ENCODE data around the gene CIZ1.

The CIZ1 gene

DNA sequence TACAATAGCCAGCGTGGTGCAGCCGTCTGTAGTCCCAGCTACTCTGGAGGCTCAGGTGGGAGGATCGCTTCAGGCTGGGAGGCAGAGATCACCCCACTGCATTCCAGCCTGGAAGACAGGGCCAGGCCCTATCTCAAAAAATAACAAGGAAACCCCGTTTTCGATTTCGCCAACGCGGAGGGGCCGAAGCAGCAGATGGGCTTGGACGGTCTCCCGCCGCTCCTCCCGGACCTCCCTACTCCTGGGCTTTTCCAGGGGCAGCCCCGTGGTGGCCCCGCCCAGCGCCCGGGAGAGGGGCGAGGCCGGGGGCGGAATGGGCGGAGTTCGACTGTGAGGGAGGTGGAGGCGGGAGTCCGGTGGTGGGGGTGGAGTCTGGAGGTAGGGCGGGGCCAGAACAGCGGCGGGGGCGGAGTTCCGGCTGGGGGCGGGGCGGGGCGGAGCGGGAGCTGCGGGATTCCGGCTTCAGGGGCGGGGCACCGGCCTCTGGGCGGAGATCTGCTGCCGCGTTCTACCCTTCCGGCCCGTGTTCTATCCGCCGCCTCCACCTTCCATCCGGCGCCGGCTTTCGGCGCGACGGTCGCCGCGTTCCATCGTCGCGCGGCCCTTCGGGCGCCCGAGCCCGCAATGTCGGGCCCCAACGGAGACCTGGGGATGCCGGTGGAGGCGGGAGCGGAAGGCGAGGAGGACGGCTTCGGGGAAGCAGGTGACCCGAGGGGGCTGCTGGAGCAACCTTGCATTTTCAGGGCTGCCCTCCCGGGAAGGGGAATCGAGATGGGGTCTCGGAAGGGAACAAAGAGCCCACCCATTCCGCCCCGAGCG is 31.4 kb downstream of the CIZ1 start, which contains the start of gene BBLN:
Gene BBLN, plus strand, starts transcription at position 482 of the 819 bp plus-strand sequence. Its CDS starts 143 bp downstream, at position 625.
- peak; percentile 94 for DNase-seq

DNA sequence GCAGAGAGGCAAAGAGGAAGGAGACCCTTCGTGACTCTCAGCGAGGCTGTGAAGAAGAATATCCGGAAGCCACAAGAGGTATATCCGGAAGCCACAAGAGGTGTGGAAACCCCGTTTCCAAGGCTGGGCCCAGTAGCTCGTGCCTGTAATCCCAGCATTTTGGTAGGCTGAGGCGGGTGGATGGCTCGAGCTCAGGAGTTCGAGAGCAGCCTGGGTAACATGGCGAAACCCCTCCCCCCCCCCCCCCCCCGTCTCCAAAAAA is 31.9 kb downstream of the CIZ1 start:
- DNase-seq: no peak

DNA sequence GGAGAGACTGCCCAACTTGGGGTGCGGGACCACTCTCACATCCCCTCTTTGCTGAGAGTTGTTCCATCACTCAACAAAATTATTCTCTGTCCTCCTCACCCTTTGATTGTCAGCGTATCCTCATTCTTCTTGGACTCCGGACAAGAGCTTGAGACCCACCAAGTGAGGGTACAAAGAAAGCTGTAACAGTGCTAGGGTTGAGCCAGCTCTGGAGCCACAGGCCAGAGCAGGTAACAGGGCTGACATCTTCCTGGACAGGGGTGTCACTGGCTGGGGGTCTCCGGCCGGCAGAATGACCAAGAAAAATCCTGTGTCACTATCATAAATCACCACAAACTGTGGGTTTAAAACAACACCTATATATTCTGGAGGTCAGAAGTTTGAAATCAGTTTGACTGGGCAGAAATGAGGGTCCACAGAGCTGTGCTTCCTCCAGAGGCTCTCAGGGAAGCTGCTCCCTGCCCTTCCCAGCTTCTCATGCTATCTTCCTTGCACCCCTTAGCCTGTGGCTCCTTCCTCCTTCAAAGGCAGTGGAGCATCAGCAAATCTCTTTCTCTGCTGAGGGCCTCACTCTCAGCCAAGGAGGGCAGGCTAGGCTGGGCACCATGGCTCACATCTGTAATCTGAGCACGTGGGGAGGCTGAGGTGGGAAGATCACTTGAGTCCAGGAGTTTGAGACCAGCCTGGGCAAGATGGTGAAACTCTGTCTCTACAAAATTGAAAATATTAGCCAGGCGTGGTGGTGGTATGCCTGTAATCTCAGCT is 35.5 kb downstream of the CIZ1 start:
- no peak for DNase-seq

DNA sequence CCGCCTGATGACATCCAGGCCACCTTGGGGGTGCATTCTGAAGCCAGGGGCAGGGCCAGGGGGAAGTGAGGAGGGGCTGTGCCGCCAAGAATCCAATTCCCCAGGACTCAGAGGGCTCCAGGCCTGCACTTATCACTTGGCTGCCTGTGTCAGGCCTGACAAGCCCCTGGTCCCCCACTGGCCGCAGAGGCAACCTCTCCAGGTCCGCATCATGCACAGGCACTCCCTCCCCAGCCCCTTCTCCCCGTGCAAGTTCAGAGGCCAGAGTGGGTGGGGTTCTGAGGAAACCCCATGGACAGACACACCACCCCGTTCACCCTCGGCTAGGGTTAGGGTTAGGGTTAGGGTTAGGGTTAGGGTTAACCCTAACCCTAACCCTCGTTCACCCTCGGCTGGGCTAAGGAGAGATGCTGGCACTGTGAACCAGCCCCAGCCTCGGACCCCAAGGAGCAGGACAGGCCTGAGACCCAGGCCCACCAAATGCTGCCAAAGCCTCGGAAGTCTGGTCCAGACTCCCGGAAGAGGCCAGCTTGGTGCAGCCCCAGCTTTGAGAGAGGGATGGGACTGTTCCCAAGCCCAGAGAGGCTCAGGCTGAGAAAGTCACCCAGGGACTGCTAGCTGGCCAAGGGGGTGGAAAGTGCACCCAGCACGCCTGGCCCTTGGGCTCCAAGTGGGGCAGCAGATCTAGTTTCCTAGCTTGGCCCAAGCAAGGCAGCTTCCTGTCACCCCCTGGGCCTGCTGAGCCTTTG is 37.3 kb downstream of the CIZ1 start:
- no peak for DNase-seq

DNA sequence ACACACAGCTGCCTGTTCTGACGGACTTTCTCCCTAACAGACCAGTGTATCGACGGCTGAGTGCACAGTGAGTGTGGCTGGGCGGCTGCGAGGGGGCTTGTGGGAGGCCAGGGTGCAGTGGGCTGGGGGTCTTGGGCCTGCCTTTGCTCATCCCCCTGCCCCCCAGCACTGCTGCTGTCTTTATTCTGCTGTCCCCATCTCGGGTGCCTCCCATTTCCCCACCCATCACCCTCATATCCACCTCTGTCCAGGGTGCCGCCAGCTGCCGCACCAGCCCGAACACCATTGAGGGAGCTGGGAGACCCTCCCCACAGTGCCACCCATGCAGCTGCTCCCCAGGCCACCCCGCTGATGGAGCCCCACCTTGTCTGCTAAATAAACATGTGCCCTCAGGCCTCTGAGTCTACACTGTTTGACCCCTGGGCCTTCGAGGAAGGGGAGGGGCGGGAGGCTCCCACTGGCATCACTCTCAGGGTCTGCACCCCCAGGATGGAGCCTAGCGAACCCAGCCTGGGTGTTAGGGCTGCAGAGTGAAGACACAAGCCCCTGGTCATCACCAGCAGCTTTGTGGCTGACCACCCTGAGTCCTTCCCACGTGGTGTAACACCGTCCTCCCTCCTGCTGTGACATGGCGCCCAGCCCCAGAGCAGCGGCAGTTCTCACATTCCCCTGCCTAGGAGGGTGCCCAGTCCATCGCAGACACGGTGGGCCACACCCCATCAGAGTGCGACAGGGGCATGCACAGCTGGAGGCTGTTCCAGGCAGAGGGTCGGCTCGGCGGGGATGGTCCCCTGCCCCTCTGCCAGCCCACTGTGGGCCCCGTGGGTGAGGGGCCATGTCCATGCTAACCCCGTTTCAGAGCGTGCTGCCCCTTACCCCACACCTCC is 38.1 kb downstream of the CIZ1 start:
- DNase-seq: no peak

DNA sequence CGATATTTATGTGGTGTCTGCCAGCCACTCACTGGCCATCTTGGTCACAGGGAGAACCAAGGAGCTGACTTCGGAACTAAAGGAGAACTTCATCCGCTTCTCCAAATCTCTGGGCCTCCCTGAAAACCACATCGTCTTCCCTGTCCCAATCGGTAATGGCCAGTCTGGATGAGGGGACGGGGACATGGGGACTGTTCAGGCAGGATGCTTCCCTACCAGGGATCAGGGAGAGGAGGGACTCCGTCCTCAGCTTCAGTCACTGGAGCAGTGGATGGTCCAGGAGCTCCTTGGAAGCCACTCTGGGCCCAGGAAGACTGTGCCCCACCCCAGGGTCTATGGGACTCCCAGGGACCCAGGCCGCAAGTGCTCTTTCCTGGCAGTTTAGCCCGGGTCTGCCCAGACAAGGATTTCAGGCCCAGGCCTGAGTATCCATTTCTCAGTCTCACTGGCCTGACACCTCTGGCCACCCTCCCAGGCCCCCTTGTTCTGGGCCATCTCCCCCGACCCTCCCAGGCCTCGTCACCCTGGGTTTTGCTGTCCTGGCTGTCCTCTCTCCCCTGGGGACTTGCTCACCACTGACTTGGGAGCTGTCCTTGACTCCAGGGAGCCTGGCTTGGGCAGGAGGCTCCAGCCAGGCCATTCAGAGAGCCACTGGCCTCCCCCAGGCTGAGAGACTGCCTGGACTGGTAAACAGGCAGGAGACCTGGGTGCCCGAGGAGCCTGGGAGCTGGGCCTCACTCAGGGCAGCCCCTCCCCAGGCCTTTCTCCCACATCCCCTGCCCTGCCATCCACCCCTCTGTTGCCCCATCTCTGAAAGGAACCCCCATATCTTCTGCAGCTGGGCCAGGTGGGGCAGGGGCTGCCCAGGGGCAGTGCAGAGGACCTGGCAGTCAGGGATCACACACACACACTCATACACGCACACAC is 39.0 kb downstream of the CIZ1 start:
- no peak for DNase-seq

DNA sequence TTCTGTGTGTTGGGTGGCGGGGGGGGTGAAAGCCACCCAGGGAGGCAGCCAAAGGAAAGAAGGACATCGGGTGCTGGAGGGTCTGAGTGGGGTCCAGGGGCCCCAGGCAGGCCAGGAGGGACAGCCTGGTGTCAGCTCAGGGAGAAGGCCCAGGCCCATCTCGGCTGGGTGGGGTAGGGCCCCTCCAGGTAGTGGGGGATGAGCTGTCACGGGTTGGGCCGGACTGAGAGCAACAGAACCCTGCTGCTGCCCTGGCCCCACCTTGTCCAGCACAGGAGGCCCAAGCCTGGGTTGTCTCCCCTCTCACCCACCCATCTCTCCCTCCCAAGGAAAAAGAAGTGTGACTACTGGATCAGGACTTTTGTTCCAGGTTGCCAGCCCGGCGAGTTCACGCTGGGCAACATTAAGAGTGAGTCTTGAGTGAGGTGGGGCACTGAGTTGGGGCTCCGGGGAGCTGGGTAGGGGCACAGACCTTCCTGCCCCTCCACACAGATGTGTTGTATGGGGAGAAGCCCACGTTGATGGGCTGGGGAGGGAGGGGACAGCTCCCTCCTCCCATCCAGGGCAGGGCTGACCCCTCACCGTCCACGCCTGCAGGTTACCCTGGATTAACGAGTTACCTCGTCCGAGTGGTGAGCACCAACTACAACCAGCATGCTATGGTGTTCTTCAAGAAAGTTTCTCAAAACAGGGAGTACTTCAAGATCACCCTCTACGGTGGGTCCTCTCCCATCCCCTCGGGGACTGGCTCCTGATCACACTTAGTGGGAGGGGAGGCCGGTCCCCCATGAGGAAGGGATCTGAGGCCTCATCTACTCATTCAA is 39.9 kb downstream of the CIZ1 start:
- no peak for DNase-seq

DNA sequence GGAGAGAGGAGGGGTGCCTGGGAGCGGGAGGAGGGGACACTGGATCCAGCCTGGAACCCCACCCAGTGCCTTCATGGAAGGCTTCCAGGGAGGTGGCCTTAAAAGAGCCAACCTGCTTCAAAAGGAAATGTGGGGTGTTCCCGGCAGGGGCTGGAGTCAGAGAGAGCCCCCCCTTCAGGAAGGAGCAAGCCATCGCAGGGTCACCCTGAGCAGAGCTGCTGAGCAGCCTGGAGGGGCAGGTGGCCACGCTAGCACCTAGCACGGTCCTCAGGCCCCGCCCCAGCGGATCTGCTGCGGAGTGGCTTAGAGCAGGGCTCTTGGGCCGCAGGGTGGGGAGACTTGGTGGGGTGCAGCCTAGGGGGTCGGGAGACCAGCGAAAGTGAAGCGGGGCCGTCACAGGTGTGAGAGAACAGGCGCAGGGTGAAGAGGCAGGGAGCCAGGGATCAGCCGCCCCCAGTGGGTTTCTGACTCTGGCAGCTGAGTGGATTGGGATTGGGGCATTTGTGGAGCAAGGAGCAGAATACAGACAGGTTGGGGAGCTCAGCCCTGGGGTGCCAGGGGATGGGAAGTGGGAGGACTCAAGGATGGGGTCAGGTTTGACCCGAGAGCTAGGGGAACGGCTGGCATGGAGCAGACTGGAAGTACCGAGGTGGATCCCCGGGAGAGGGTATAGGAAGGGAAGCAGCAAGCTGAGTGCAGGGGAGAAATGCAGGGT is 40.6 kb downstream of the CIZ1 start:
- DNase-seq: no peak

DNA sequence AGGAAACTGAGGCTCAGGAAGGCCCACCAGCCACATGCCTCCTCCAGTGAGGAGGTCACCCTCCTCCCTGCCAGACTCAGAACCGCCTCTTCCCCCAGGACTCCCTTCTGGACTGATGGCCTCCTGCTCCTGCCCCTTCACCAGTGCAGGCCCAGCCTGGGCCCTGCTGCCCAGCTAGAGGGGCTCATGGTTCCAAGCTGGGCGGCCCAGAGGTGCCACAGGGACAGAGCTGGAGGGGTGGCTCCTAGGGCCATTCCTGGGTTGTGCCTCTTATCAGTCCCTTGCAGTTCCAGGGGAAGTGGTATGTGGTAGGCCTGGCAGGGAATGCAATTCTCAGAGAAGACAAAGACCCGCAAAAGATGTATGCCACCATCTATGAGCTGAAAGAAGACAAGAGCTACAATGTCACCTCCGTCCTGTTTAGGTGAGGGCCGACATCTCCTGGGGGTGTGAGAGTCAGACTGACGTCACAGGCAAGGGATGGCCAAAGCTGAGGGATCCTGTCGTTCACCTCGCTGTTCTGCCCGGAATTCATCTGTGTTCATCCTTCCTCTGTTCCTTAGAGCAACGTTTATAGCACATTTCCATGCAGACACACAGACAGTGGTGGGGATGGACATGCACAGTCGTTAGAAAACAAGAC is 41.3 kb downstream of the CIZ1 start:
- DNase-seq: no peak

DNA sequence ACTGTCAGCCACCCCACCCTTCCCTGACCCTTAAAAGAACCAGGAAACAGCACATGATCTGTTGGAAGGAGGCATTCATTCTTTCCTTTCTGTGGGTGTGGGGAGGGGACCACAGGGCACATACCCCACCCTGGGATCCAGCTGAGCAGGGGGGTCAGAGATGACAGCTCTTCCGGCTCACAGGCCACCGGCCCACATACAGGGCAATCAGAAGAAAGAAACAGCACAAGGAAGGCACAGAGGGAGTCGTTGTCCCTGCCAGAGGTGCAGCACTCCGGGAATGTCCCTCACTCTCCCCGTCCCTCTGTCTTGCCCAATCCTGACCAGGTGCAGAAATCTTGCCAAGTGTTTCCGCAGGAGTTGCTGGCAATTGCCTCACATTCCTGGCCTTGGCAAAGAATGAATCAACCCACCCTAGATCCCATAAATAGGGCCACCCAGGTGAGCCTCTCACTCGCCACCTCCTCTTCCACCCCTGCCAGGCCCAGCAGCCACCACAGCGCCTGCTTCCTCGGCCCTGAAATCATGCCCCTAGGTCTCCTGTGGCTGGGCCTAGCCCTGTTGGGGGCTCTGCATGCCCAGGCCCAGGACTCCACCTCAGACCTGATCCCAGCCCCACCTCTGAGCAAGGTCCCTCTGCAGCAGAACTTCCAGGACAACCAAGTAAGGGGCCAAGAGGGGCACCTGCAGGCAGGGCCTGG is 42.2 kb downstream of the CIZ1 start, which contains the start of gene LCN2:
Gene LCN2, plus strand, starts transcription at position 453 of the 701 bp plus-strand sequence. Its CDS starts 73 bp downstream, at position 526.
- no peak for DNase-seq

DNA sequence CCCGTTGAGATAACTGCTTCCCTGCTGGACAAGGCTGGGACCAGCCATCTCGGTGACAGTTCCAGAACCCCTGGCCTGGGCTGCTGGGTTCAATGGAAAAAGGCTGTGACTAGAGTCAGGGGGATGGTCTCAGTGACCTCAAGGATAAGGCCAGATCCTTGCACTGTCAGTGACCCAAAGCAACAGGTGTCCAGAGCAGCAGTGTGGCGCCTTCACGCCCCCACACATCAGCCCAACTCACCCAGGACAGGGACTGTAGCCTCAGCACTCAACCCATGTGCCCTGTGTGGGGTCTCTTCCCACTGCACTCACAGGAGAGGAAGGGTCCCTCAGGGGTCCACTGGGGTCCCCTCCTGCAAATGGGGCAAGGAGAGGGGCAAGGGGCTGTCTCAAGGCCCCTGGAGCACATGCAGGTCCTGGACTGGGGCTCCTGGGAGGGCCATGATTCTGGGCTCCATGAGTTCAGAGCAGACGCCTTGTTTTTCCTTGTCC is 42.8 kb downstream of the CIZ1 start:
- no peak for DNase-seq

DNA sequence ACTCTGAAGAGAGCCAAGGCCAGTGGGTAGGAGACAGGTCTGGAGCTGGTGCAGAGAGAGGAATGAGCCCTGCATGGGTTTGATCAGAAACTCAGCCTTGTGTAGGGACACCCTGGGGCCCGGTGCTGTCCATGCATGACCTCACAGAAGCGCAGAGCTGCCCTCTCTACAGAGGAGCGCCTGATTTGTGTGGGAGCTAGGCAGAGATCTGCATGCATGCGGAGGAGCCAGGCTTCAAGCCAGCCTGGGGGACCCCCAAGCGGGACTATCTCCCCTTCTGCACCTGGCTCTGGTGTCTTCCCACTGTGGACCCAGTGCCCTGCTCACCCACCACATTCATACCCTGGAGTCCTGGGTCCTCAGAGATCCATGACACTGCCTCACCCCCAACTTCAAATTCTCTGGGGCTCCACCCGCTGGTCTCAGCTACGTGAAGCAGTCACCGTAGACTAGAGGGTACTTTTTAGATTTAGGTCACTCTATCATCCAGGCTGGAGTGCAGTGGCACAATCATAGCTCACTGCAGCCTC is 44.7 kb downstream of the CIZ1 start:
- no peak for DNase-seq

DNA sequence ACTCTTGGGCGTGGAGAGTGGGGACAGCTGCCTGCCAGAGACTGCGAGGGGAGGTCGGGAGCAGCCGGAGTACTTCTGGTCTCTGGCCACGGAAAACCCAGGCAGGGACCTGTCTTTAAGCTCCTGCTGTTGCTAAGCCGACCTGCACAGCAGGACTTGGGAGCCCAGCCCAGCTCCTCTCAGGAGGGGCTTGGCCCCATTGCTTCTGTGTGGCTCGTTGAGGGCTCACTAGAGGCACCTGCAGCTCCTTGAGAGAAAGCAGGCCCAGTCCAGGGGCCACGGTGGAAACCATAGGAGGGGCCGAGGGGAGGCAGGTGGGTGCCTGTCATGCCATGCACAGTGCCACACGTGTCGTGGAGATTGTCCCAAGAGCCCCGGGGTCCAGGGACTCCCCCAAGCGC is 45.4 kb downstream of the CIZ1 start:
- DNase-seq: no peak

DNA sequence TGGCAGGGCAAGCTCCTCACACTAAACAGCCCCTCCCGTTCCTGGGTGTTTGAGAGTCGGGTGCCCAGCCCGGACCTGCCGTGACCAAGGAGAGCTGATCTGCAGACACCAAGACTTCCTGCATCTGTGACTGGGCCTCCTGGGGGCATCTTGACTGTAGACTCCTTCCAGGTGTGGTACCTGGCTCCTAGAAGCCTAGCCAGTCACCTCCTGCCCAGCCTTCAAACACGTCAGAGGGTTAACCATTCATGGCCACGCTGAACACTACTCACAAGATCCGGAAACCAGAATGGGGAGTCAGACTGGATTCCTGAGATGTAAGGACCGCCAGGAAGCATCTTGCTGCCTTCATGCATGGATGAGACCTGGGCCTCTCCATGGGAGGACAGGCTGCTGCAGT is 45.8 kb downstream of the CIZ1 start:
- DNase-seq: no peak

DNA sequence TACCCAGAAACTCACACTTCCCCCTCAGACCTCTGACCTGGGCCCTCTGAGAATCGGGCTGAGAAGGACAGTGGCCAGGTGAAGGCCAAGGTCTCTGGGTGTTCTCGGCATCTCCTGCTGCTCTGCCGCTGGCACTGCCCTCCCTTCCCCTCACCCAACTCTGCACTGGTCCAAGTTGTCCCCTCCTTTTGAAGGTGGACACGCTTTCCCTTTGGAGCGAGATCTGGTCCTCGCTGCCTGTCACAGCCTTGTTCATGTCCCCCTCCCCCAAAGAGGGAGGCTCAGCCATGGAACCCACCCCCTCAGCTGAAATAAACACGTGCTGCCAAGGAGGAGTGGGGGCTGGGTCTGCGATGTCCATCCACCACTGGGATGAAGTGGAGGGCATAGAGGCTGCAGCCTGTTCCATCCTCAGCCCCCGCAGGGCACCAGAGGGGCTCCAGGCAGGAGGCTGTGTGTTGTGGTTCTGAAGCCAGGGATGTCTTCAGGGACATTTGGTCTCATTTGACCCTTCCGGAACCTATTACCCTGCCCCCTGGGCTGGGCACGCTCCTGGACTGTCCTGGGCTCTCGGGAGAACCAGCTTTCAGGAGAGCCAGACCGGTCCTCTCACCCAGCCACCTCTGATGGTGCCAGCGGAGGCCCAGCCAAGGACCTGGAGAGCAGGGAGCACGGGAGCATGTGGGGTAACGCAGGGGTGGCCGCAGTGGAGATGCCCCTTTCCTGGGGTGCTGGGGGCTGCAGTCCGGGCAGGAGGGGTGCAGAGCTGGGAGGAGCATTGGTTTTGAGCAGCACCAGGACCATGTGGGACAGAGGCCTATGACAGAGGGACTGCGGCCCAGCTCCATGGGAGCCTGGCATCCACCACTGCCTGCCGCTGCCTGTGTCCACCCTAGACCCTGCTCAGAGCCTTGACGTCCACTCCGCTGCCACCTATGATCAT is 46.9 kb downstream of the CIZ1 start:
- no peak for DNase-seq

DNA sequence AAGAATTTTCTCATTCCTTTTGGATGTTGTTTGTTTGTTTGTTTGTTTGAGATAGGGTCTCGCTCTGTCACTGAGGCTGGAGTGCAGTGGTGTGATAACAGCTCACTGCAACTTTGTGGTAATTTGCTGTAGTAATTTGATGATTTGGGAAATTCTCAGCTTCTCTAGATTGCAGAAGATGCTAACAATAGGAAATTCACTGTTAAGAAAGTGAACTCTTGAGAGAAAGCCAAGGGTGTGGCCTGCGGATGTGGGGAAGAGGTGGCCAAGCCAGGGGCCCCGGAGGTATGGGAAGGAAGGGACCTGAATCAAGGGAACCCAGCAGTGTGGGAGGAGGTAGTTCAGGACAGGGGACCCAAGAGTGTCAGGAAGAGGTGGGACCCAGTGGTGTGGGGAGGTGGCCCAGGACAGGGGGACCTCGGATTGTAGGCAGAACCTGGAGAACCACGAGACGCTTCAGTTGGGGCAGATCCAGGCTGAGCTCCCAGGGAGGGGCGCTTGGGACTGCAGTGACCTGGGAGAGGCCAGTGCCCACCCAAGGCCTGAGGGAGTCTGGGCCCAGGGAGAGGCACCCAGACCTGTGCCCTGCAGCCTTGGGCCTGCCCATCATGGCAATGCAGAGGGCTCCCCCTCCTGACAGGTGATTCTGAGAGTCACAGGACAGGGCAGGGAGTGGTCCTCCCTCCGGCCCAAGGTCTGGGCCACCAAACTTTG is 47.7 kb downstream of the CIZ1 start:
- DNase-seq: no peak
